Hematopoietic multipotent progenitor cell treated with erythropoietin and hydrocortisone succinate and interleukin-3 and kit ligand, for 17 days (in vitro differentiated cells): Measurements from ENCODE around the gene TTBK1.
"Not testable (repeated sequence)": the region's sequence is repeated elsewhere in the genome, so short reads cannot be mapped to it uniquely, and the experiment has no call there.

Experiments
- DNase-seq: peaks from one replicate; pipeline ENCODE4 v3.0.0-alpha.2; 2015; ENCODE audit warnings: low spot score

TTBK1 gene

GRCh38 chr6:43287717-43288679 is 44.7 kb downstream of the TTBK1 start:
- no peak for DNase-seq

DNA sequence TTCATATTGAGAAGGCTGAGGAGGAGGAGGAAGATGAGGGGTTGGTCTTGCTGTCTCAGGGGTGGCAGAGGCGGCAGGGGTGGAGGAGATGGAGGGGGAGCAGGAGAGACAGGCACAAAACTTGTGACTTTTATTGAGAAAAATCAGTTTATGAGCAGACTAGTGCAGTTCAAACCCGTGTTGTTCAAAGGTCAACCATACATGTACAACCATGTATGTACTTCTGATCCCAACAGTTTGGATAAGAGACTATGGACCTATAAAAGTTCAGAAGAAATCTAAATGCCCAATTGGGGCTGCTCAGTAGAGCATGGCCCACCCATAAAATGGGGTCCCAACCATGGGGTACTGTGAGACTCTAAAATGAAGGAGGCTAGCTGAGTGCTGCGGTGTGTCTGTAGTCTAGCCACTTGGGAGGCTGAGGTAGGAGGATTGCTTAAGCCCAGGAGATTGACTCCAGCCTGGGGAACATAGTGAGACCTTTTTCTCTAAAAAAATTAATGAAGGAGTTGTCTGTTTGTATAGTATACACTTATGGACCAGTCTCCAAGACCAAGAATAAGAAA is 47.1 kb downstream of the TTBK1 start:
- no peak for DNase-seq

DNA sequence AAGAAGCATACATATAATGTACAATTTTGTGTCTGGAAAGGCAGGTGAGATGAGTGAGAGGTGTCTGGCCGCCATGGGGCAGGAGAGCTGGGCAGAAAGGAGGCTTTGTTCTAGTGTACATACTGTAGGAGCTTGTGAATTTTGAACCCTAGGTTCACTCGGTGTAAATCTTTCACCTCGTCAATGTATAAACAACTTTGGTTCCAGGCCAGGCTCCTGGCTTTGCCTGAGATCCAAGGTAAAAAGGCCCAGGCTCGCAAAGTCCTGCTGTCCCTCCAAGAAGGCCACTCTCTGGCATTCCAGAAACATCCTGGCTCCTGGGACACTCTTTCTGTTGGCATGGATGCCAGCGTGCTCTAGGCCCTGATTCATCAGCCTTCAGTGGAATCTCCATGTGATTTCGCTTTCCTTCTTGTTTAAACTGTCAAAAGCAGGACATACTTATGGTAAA is 47.6 kb downstream of the TTBK1 start:
- no peak for DNase-seq

GRCh38 chr6:43291708-43292107 is 48.4 kb downstream of the TTBK1 start:
- no peak for DNase-seq

DNA sequence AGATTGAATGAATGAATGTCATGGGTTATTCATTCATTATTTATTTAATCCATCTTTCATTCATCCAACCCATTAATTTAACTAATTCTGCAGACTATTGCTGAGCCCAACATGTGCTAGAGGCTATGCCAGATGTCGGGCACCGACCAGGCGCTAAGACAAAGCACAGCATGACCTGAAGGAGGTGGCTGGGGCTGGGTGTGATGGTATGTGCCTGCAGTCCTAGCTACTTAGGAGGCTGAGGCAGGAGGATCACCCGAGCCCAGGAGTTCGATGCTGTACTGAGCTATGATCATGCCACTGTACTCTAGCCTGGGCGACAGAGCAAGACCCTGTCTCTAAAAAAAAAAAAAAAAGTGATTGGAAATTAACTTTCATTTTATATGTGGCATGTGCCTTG is 49.1 kb downstream of the TTBK1 start:
- DNase-seq, result no peak

DNA sequence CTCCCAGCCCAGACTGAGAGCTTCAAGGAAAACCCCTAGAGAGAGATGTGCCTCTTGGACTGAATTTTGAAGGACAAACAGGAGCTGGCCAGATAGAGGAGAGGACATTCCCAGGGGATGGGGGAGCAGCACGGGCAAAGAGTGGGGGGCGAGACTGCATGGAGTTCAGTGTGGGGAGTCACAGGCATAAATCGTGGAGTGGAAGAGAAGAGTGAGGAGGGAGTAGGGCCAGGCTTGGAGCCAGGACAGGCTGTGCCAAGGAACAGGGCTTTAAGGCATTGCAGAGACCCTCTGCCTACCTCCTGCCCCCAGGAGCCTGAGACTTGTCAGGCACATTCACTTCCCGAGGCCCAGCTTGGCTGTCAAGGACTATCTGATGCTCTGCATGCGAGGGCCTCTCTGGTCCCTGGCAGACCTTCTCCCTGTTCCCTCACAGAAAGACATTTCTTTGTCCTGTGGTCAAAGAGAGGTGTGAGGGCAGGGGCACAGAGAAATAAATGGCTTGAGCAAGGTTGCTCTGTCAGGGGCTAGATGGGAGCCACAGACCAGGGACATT is 49.6 kb downstream of the TTBK1 start:
- DNase-seq, result no peak

- no peak for DNase-seq
Observed at GRCh38 chr6:43293698-43294097, 50.4 kb downstream of the TTBK1 start.

- no peak for DNase-seq
Observed at GRCh38 chr6:43294536-43294935, 51.3 kb downstream of the TTBK1 start.

DNA sequence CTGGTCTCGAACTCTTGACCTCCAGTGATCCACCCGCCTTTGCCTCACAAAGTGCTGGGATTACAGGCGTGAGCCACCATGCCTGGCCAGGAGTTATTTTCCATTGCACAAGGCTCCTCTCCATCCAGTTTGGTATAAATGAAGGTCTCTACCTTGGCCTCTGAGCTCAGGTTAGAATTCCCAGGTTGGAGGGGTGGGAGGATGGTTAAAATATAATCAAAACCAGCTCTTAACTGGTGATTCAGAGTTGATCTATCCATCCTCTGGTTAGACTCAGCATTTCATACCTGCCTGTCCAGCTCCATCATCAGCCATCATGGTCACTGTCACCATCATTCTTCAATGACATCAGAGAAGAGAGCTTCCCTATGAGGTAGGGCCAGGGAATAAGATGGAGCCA is 52.2 kb downstream of the TTBK1 start:
- no peak for DNase-seq

- DNase-seq, result no peak
Observed at GRCh38 chr6:43296780-43297497, 53.7 kb downstream of the TTBK1 start.

- DNase-seq, result no peak
Observed at GRCh38 chr6:43297644-43298564, 54.6 kb downstream of the TTBK1 start, which contains the start of gene SLC22A7. SLC22A7 (plus strand) TSS chr6:43298260; CDS start chr6:43298359, 99 bp downstream.

- no peak for DNase-seq
Observed at GRCh38 chr6:43298565-43299337, 55.5 kb downstream of the TTBK1 start.

GRCh38 chr6:43299338-43300293 is 56.3 kb downstream of the TTBK1 start:
- no peak for DNase-seq

DNA sequence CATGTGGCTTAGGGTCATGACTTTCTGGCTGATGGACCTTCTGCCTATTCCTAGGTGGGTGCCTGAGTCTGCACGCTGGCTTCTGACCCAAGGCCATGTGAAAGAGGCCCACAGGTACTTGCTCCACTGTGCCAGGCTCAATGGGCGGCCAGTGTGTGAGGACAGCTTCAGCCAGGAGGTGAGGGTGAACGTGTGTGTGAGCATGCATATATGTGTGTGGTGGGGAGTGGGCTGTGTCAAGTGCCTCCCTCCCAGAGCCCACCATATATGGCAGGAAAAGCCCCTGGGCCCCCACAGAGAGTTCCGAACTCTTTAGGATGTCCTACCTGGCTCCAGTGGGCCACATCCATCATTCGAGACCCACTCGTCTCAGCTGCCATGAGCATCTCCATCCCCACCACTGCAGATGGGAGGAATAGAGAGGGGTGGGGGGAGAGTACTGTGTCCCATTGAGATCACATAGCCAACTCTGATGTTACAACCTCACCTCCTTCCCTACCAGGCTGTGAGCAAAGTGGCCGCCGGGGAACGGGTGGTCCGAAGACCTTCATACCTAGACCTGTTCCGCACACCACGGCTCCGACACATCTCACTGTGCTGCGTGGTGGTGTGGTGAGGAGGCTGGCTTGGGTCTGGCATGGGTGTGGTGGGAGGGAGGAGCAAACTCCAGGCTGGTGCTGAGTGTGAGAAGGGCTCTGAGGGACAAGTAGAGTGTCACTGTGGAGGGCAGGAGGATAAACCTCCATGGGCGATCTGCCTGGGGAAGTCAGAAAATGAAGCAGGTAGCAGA is 58.0 kb downstream of the TTBK1 start:
- no peak for DNase-seq

DNA sequence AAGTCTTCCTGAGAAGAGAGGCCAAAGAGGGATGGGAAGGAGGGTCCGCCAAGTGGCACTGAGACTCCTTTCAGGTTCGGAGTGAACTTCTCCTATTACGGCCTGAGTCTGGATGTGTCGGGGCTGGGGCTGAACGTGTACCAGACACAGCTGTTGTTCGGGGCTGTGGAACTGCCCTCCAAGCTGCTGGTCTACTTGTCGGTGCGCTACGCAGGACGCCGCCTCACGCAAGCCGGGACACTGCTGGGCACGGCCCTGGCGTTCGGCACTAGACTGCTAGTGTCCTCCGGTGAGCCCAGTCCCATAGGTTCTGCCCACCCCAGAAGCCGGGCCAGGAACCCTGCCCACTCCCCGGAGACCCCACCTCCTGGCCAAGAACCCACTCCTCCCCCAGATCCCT is 58.8 kb downstream of the TTBK1 start:
- DNase-seq, result no peak

- DNase-seq, result not testable (repeated sequence)
Observed at GRCh38 chr6:43303006-43303405, 59.7 kb downstream of the TTBK1 start.

DNA sequence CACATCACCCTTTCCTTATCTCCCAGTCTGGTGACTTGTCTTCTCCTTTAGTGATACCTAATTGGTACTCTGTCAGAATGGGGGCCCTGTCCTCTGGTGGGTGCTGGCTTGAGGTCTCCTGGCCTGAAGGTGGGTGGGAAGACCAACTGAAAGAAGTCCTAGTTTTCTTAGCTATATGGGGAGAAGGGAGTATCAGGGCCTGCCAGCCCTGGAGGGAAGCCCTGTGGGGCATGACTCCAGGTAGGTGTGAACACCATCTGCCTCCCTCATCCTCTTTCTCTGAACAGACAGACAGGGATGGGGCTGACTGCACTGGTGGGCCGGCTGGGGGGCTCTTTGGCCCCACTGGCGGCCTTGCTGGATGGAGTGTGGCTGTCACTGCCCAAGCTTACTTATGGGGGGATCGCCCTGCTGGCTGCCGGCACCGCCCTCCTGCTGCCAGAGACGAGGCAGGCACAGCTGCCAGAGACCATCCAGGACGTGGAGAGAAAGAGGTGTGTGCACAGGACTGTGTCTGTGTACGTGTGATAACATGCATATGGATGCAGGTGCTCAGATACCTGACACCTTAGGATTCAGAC is 60.6 kb downstream of the TTBK1 start:
- no peak for DNase-seq

- no peak for DNase-seq
Observed at GRCh38 chr6:43304361-43304760, 61.1 kb downstream of the TTBK1 start.
